AG09309 (cell line): ENCODE data around the gene SPIN2B.
"Not testable (repeated sequence)": the region's sequence is repeated elsewhere in the genome, so short reads cannot be mapped to it uniquely, and the experiment has no call there.

Experiments
- DNase-seq: peaks from one replicate; pipeline ENCODE4 v3.0.0-alpha.2; 2010; ENCODE audit warnings: low read depth
- H3K4me3 ChIP-seq: 2 replicates; pipeline ENCODE4 v1.5.1; 2011; ENCODE audit warnings: mild to moderate bottlenecking, low read depth, low read length, moderate library complexity; ENCODE audit not compliant: control insufficient read depth
- CTCF ChIP-seq: IDR thresholded peaks from 2 replicates; pipeline ENCODE4 v1.5.1; 2011; ENCODE audit warnings: mild to moderate bottlenecking, low read depth, low read length, inconsistent platforms; ENCODE audit not compliant: insufficient read depth, control insufficient read depth; ENCODE audit errors: missing control alignments

Gene SPIN2B

GRCh38 chrX:57121162-57121755 lies at the start of gene SPIN2B:
Gene SPIN2B, minus strand, starts transcription at chrX:57121548.
- no peak for TF ChIP-seq CTCF
- peak within 1 kb of the TSS; percentile 70 for H3K4me3 ChIP-seq
- DNase-seq, result peak; percentile 23

GRCh38 chrX:57156397-57157049 lies 35.2 kb upstream of the SPIN2B start:
- peak; percentile 4 for DNase-seq
- TF ChIP-seq CTCF, result peak; percentile 62
- no peak overlapping the region for H3K4me3 ChIP-seq

GRCh38 chrX:57155171-57155570 lies 33.8 kb upstream of the SPIN2B start:
- no peak for DNase-seq
- TF ChIP-seq CTCF, result no peak
- H3K4me3 ChIP-seq, result no peak overlapping the region

GRCh38 chrX:57152222-57152621 lies 30.9 kb upstream of the SPIN2B start:
- H3K4me3 ChIP-seq, DNase-seq: not testable (repeated sequence)

GRCh38 chrX:57138674-57139073 lies 17.3 kb upstream of the SPIN2B start:
- DNase-seq, result no peak

GRCh38 chrX:57137501-57137900 lies 16.2 kb upstream of the SPIN2B start:
- peak overlapping the region; percentile 16 for H3K4me3 ChIP-seq
- no peak for TF ChIP-seq CTCF

More at GRCh38 chrX:57138674-57139073, 17.3 kb upstream of the SPIN2B start:
- no peak for TF ChIP-seq CTCF
- no peak overlapping the region for H3K4me3 ChIP-seq

GRCh38 chrX:57137073-57137472 lies 15.7 kb upstream of the SPIN2B start, which contains the start of gene SPIN2A:
Gene SPIN2A, minus strand, starts transcription at chrX:57137397. Its CDS starts 800 bp downstream, at chrX:57136597.
- DNase-seq, result not testable (repeated sequence)
- H3K4me3 ChIP-seq, result peak within 1 kb of the TSS; percentile 16

More at GRCh38 chrX:57137501-57137900, 16.2 kb upstream of the SPIN2B start:
- DNase-seq, result no peak

- H3K4me3 ChIP-seq, DNase-seq: not testable (repeated sequence)
These were observed 15.2 kb upstream of the SPIN2B start for GRCh38 chrX:57136589-57136988.
